Sigmoid colon (tissue), 7 donors: Measurements from ENCODE around the gene POLR3GL. TPM values are rescaled to one million over a fixed set of nuclear protein-coding genes. Genes with fewer than 3 reads are reported as not detected.

Experiments used
- DNase-seq: peaks from one replicate; pipeline ENCODE4 v3.0.0-alpha.2; 2019
- H3K27ac ChIP-seq, 4 donors: fragments of 200-600 bp; sonication (generic); one replicate each; pipeline ENCODE4 v1.5.1; 2016 to 2019; ENCODE audit warnings: mild to moderate bottlenecking in 1 of 4
- H3K27me3 ChIP-seq, 3 donors: fragments of 200-600 bp; sonication (generic); one replicate each; pipeline ENCODE4 v1.5.1; 2019; ENCODE audit warnings: mild to moderate bottlenecking in 1 of 3
- H3K36me3 ChIP-seq, 4 donors: fragments of 200-600 bp; sonication (generic); one replicate each; pipeline ENCODE4 v1.5.1; 2016 to 2019
- H3K4me1 ChIP-seq, 4 donors: fragments of 200-600 bp; sonication (generic); one replicate each; pipeline ENCODE4 v1.5.1; 2017 to 2019
- H3K4me3 ChIP-seq, 4 donors: fragments of 200-600 bp; sonication (generic); one replicate each; pipeline ENCODE4 v1.5.1; 2017 to 2019; ENCODE audit warnings: mild to moderate bottlenecking in 2 of 4, moderate library complexity in 1 of 4
- H3K9me3 ChIP-seq, 4 donors: fragments of 200-600 bp in 3 of 4; sonication (generic) in 3 of 4; one replicate each; pipeline versions ENCODE4 v1.5.1 to v1.6.1; 2013 to 2019
- EP300 ChIP-seq, 4 donors: sonication (generic); formaldehyde crosslinking; IDR thresholded peaks; one replicate each; pipeline ENCODE4 v1.6.1; 2017; ENCODE audit warnings: antibody characterized with exemption in 4 of 4
- POLR2A ChIP-seq, 2 donors: fragments of 450-650 bp; IDR thresholded peaks; one replicate each; pipeline ENCODE4 v1.6.1; 2016; ENCODE audit warnings: antibody characterized with exemption in 2 of 2, mild to moderate bottlenecking in 2 of 2, moderate library complexity in 2 of 2
- POLR2AphosphoS5 ChIP-seq, 4 donors: sonication (generic); formaldehyde crosslinking; IDR thresholded peaks; one replicate each; pipeline ENCODE4 v1.6.1; 2017; ENCODE audit warnings: antibody characterized with exemption in 4 of 4
- WGBS, 2 donors: extraction: QIAGEN DNeasy Blood & Tissue Kit; methylation state at CpG; one replicate each; pipeline ENCODE4 v1.1.7; 2013; 5-methylcytosine and 5-hydroxymethylcytosine counted together
- intact Hi-C: fragments of 100-400 bp; cut with DNase I; formaldehyde crosslinking; loops from one replicate; pipeline ENCODE4 v1.15.1; 2023
- polyA plus RNA-seq, 3 donors: library from polyadenylated mRNA; stranded (reverse); fragments of 200-250 nt; gene quantifications; one replicate each; pipeline ENCODE4 v1.2.3, GENCODE V29; 2013
- total RNA-seq, 4 donors: library from RNA; depleted of rRNA; stranded (reverse); fragments of >200 nt; gene quantifications; one replicate each; pipeline ENCODE4 v1.1.0, GENCODE V29; 2016
- TF ChIP-seq, protein P1 (sequence below), 4 experiments: fragments of 450-650 bp in 3 of 4; fragments of 200-600 bp in 1 of 4; IDR thresholded peaks; one replicate each; pipeline ENCODE4 v1.5.1; 2016 to 2019; ENCODE audit warnings: antibody characterized with exemption in 4 of 4, mild to moderate bottlenecking in 3 of 4, moderate library complexity in 2 of 4
- donor health status: healthy with polysubstance abuse.
- donor health status: Bipolar disorder and iron deficiency.
- donor health status: healthy.

The POLR3GL gene
- total and polyA plus RNA-seq, 7 donors, result 23.1 to 47.4 (median 32.8) TPM

DNA sequence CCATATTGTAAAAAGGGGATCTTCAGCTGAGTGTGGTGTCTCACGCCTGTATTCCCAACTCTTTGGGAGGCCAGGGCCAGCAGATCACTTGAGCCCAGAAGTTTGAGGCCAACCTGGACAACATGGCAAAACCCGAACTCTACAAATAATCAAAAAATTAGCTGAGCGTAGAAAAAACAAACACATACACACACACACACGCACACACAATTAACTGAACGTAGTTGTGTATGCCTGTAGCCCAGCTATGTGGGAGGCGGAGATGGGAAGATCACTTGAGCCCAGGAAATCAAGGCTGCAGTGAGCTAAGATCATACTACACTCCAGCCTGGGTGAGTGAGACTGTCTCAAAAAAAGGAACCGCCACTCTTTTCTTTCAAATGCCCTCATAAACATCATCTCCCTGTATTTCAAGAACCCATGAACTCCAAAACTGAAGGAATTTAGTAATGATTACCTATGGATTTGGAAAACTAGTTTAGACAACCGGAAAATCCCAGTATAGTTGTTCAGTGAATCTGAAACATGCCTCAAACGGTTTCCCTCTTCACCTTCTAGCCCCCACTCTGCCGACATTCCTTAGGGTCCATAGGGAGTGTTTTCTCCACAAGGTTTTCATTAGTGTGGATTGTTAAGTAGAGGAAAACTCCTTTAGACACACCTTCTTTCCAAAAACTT, 27.4 kb downstream of the POLR3GL start:
- Histone ChIP-seq H3K27ac (peak overlapping the region; percentile 92 to 95 (median 94)), H3K4me3 (peak overlapping the region; percentile 72 to 93 (median 88)), H3K9me3 (no peaks in the 10 kb centered on the region)

DNA sequence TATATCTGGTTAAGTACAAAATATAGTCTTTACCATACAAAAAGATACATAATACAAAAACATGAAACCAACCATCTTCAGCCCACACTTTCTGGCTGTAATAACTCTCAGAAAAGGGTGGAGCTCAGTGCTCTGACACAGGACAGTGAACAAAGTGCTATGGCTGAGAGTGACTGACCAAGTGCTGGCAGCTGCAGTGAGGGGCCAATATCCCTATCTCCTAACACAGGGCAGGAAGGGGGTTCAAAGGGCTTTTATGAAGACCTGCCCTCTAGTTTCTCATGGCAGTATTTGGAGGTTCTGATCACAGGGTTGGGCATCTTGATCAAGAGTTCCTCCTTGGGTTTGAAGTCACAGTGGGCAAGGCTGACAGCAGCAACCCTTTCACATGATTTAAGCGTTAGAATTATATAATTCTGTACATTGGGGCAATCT, 28.0 kb downstream of the POLR3GL start:
- TF ChIP-seq POLR2AphosphoS5 (IDR thresholded peaks at IDR 0.05) (peak; percentile 6 to 34 (median 6)), POLR2A (IDR thresholded peaks at IDR 0.05) (peak in 1 of 2 donors; percentile 11), EP300 (IDR thresholded peaks at IDR 0.05) (no peak)
- TF ChIP-seq, protein P1, sequence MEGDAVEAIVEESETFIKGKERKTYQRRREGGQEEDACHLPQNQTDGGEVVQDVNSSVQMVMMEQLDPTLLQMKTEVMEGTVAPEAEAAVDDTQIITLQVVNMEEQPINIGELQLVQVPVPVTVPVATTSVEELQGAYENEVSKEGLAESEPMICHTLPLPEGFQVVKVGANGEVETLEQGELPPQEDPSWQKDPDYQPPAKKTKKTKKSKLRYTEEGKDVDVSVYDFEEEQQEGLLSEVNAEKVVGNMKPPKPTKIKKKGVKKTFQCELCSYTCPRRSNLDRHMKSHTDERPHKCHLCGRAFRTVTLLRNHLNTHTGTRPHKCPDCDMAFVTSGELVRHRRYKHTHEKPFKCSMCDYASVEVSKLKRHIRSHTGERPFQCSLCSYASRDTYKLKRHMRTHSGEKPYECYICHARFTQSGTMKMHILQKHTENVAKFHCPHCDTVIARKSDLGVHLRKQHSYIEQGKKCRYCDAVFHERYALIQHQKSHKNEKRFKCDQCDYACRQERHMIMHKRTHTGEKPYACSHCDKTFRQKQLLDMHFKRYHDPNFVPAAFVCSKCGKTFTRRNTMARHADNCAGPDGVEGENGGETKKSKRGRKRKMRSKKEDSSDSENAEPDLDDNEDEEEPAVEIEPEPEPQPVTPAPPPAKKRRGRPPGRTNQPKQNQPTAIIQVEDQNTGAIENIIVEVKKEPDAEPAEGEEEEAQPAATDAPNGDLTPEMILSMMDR (IDR thresholded peaks at IDR 0.05), result no peak
- intact Hi-C loops, result no loop called here
- peaks cover 0 to 32% (median 19%) of the 10 kb centered on the region in 4 donors for H3K4me1 ChIP-seq
- WGBS, 2 donors, result 23 to 50% methylated on average over 1 of the region's 1 CpG
- H3K9me3 ChIP-seq, result no peaks in the 10 kb centered on the region
- peak overlapping the region; percentile 92 to 95 (median 94) for H3K27ac ChIP-seq
- peak overlapping the region; percentile 72 to 93 (median 88) for H3K4me3 ChIP-seq
- H3K36me3 ChIP-seq, result peaks cover 35 to 38% (median 37%) of the 10 kb centered on the region in 4 donors
- peak; percentile 33 for DNase-seq
- no peaks in the 10 kb centered on the region for H3K27me3 ChIP-seq

More for the DNA sequence above, 27.4 kb downstream of the POLR3GL start:
- WGBS, 2 donors, result 68 to 74% methylated on average over 10 of the region's 10 CpGs
- H3K4me1 ChIP-seq, result peaks cover 0 to 35% (median 20%) of the 10 kb centered on the region in 4 donors
- peaks cover 35 to 38% (median 37%) of the 10 kb centered on the region in 4 donors for H3K36me3 ChIP-seq
- no peak for TF ChIP-seq EP300 (IDR thresholded peaks at IDR 0.05)
- TF ChIP-seq, protein P1 (IDR thresholded peaks at IDR 0.05), result no peak
- TF ChIP-seq POLR2AphosphoS5 (IDR thresholded peaks at IDR 0.05), result peak; percentile 38 to 60 (median 54)
- peak in 1 of 2 donors; percentile 7 for TF ChIP-seq POLR2A (IDR thresholded peaks at IDR 0.05)
- DNase-seq, result peak; percentile 74
- intact Hi-C loops, result no loop called here
- no peaks in the 10 kb centered on the region for H3K27me3 ChIP-seq

DNA sequence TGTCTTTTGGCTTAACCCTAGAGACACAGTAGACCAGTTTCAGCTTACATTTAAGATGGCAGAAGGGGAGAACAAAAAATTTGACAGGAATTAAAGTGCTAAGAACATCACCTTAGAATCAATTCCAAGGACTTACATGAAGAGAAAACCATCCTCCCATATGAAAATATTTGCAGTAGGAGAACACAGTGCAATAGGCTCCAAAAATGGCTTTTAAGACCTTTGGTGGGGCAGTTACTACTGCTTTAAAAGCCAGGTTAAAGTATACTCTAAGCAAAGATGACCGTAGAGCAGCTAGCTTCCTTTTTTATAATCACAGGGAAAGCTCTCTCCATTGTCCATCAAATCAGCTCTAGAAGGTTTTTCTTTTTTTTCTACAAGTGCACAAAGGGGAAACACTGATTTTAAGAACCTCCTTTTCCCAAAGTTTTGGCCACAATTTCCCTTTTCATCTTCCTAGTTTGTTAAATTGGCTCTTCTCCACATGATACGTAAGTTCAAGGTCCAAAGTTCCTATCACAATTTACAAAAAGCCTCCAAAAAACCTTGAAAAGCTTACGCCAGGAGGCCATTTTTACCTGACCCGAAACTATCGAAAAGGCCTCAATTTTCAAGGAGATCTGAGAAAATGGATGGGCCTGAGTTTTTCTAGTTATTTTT, 28.6 kb downstream of the POLR3GL start:
- H3K27ac ChIP-seq, result peak overlapping the region; percentile 92 to 95 (median 94)
- intact Hi-C loops, result no loop called here
- DNase-seq, result no peak
- H3K4me1 ChIP-seq, result peaks cover 0 to 31% (median 21%) of the 10 kb centered on the region in 4 donors
- peak overlapping the region; percentile 72 to 93 (median 88) for H3K4me3 ChIP-seq
- TF ChIP-seq EP300 (IDR thresholded peaks at IDR 0.05), result no peak
- TF ChIP-seq, protein P1 (IDR thresholded peaks at IDR 0.05), result no peak
- no peak for TF ChIP-seq POLR2A (IDR thresholded peaks at IDR 0.05)
- TF ChIP-seq POLR2AphosphoS5 (IDR thresholded peaks at IDR 0.05), result no peak
- H3K9me3 ChIP-seq, result no peaks in the 10 kb centered on the region
- no peaks in the 10 kb centered on the region for H3K27me3 ChIP-seq
- 27 to 37% methylated on average over 5 of the region's 5 CpGs for WGBS, 2 donors
- H3K36me3 ChIP-seq, result peaks cover 35 to 38% (median 37%) of the 10 kb centered on the region in 4 donors

DNA sequence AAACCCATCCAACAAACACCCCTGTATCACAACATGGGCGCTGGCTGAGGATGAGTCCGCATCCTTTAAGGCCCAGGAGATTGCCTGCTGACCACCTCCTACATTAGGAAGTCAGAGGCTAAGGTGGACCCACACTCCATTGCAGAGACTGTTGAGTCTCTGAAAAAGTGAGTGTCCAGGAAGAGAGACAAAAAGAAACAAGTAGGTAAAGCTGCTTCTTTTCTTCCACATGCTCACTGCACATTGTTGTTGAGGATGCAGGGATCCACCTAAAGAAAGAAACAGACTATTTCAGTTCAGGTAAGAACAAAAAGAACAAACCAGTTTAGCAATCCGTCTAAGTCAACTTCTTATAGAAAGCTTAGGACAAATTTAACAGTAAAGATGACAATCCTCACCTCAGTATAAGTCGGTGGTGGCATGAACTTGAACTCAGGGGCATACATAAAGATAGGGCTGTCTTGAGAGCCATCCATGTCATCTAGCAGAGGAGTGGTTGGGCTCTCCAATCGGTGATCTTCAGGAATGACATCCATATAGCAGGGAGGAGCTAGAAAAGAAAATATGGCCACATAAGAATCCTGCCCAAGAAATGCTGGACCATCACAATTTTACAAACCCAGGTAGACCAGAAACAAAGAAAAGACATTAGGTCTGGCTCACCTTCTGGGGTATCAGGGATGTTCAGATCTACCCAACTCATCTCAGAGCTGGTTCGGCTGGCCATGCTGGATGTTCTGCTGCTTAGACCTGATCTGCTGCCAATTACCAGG, 29.3 kb downstream of the POLR3GL start:
- Histone ChIP-seq H3K9me3 (no peaks in the 10 kb centered on the region), H3K27me3 (no peaks in the 10 kb centered on the region), H3K27ac (peak overlapping the region; percentile 92 to 95 (median 94)), H3K4me1 (peaks cover 0 to 38% (median 29%) of the 10 kb centered on the region in 4 donors), H3K4me3 (peak overlapping the region; percentile 72 to 93 (median 88)), H3K36me3 (peaks cover 35 to 38% (median 37%) of the 10 kb centered on the region in 4 donors)
- DNase-seq, result peak; percentile 51
- intact Hi-C loops, result no loop called here
- WGBS, 2 donors, result 19 to 25% methylated on average over 6 of the region's 6 CpGs
- TF ChIP-seq POLR2A (IDR thresholded peaks at IDR 0.05) (no peak), EP300 (IDR thresholded peaks at IDR 0.05) (no peak), POLR2AphosphoS5 (IDR thresholded peaks at IDR 0.05) (no peak)
- TF ChIP-seq, protein P1 (IDR thresholded peaks at IDR 0.05), result no peak
